HG03558 (cell line): ENCODE measurements around the gene CENPS.

Source experiments
- ATAC-seq: cut with Tn5 transposase; IDR thresholded peaks from one replicate; pipeline ENCODE4 v1.9.1; 2021; ENCODE audit warnings: moderate number of reproducible peaks; ENCODE audit not compliant: unreplicated experiment; ENCODE audit errors: extremely low read depth

The CENPS gene

GRCh38 chr1:10430216-10431069 lies at the start of gene CENPS:
CENPS (plus strand) TSS chr1:10430433; CDS start chr1:10430518, 85 bp downstream.
- ATAC-seq, result peak; percentile 54

GRCh38 chr1:10380594-10381275 lies 49.5 kb upstream of the CENPS start:
- no peak for ATAC-seq

- no peak for ATAC-seq
These were observed 46.6 kb upstream of the CENPS start for GRCh38 chr1:10383630-10384029.

GRCh38 chr1:10384219-10384618 lies 46.0 kb upstream of the CENPS start:
- no peak for ATAC-seq

- ATAC-seq, result no peak
These were observed 43.2 kb upstream of the CENPS start for GRCh38 chr1:10386761-10387676.

GRCh38 chr1:10387677-10388386 lies 42.4 kb upstream of the CENPS start:
- no peak for ATAC-seq

- no peak for ATAC-seq
These were observed 41.9 kb upstream of the CENPS start for GRCh38 chr1:10388387-10388715.

GRCh38 chr1:10389271-10389973 lies 40.8 kb upstream of the CENPS start:
- no peak for ATAC-seq

GRCh38 chr1:10396870-10397269 lies 33.4 kb upstream of the CENPS start:
- ATAC-seq, result no peak

GRCh38 chr1:10398278-10398733 lies 31.9 kb upstream of the CENPS start:
- ATAC-seq, result no peak

GRCh38 chr1:10398734-10399443 lies 31.3 kb upstream of the CENPS start, which contains the start of gene PGD:
PGD (plus strand) TSS chr1:10399064; CDS start chr1:10399118, 54 bp downstream.
- ATAC-seq, result peak; percentile 88

GRCh38 chr1:10399444-10399941 lies 30.7 kb upstream of the CENPS start:
- ATAC-seq, result no peak

- no peak for ATAC-seq
These were observed 30.2 kb upstream of the CENPS start for GRCh38 chr1:10400013-10400412.

GRCh38 chr1:10401281-10401680 lies 29.0 kb upstream of the CENPS start:
- ATAC-seq, result no peak

GRCh38 chr1:10402729-10403274 lies 27.4 kb upstream of the CENPS start:
- no peak for ATAC-seq

- ATAC-seq, result no peak
These were observed 23.0 kb upstream of the CENPS start for GRCh38 chr1:10407201-10407600.

- ATAC-seq, result no peak
These were observed 14.9 kb upstream of the CENPS start for GRCh38 chr1:10415211-10415930.
